ENCODE measurements around the gene PDE8B.

Gene PDE8B

GRCh38 chr5:77295863-77296378 is 85.4 kb downstream of the PDE8B start:
- DNase-seq: no peak

- DNase-seq: no peak
Measured at GRCh38 chr5:77298146-77298545, 87.7 kb downstream of the PDE8B start.

- no peak for DNase-seq
Measured at GRCh38 chr5:77300451-77300850, 90.0 kb downstream of the PDE8B start.

- DNase-seq: no peak
Measured at GRCh38 chr5:77301447-77301883, 91.0 kb downstream of the PDE8B start.

GRCh38 chr5:77302247-77302646 is 91.8 kb downstream of the PDE8B start:
- no peak for DNase-seq

GRCh38 chr5:77302653-77303052 is 92.2 kb downstream of the PDE8B start:
- no peak for DNase-seq

- DNase-seq: no peak
Measured at GRCh38 chr5:77304388-77304787, 93.9 kb downstream of the PDE8B start.

GRCh38 chr5:77305222-77305846 is 94.9 kb downstream of the PDE8B start:
- DNase-seq: no peak

- no peak for DNase-seq
Measured at GRCh38 chr5:77305956-77306355, 95.5 kb downstream of the PDE8B start.

GRCh38 chr5:77306531-77306930 is 96.1 kb downstream of the PDE8B start:
- no peak for DNase-seq

- DNase-seq: no peak
Measured at GRCh38 chr5:77308154-77308960, 97.9 kb downstream of the PDE8B start.

GRCh38 chr5:77309140-77309539 is 98.7 kb downstream of the PDE8B start:
- no peak for DNase-seq

GRCh38 chr5:77310494-77311213 is 100.2 kb downstream of the PDE8B start:
- DNase-seq: no peak

- no peak for DNase-seq
Measured at GRCh38 chr5:77311214-77311571, 100.7 kb downstream of the PDE8B start.

GRCh38 chr5:77312413-77312812 is 101.9 kb downstream of the PDE8B start:
- no peak for DNase-seq

GRCh38 chr5:77316871-77317661 is 106.6 kb downstream of the PDE8B start:
- DNase-seq: no peak

- no peak for DNase-seq
Measured at GRCh38 chr5:77318060-77318459, 107.6 kb downstream of the PDE8B start.

- DNase-seq: no peak
Measured at GRCh38 chr5:77319117-77319804, 108.8 kb downstream of the PDE8B start.

- DNase-seq: no peak
Measured at GRCh38 chr5:77321793-77322394, 111.4 kb downstream of the PDE8B start.

- DNase-seq: no peak
Measured at GRCh38 chr5:77322406-77322805, 111.9 kb downstream of the PDE8B start.

- no peak for DNase-seq
Measured at GRCh38 chr5:77325921-77326541, 115.6 kb downstream of the PDE8B start.

Data from CD4-positive, alpha-beta T cell treated with Interleukin-1 beta for 1 hour (primary cell).